Nephron (organoid): ENCODE measurements around the gene PACS1.
A peak's percentile ranks its signal among the peaks of the same experiment; 100 is the strongest.
"Not testable (repeated sequence)": the region's sequence is repeated elsewhere in the genome, so short reads cannot be mapped to it uniquely, and the experiment has no call there.

Experiments
- H3K27ac Mint-ChIP-seq, 3 experiments: 2 replicates each; pipeline ENCODE4 v1.8.0; 2020; ENCODE audit warnings: mixed read lengths in 3 of 3, mild to moderate bottlenecking in 2 of 3, moderate library complexity in 1 of 3
- H3K27me3 Mint-ChIP-seq: 2 replicates; pipeline ENCODE4 v1.8.0; 2021; ENCODE audit warnings: low read depth, mild to moderate bottlenecking, moderate library complexity, mixed read lengths
- H3K36me3 Mint-ChIP-seq: 2 replicates; pipeline ENCODE4 v1.8.0; 2020; ENCODE audit warnings: low read depth, mixed read lengths
- H3K4me1 Mint-ChIP-seq: 2 replicates; pipeline ENCODE4 v1.8.0; 2020; ENCODE audit warnings: mixed read lengths
- H3K4me3 Mint-ChIP-seq, 3 experiments: 2 replicates each; pipeline ENCODE4 v1.8.0; 2020; ENCODE audit warnings: mild to moderate bottlenecking in 3 of 3, mixed read lengths in 3 of 3, moderate library complexity in 2 of 3
- H3K9me3 Mint-ChIP-seq: 2 replicates; pipeline ENCODE4 v1.8.0; 2020; ENCODE audit warnings: mixed read lengths
- CTCF ChIP-seq, 3 experiments: fragments of 200-600 bp; sonication (generic); IDR thresholded peaks; one replicate each; pipeline ENCODE4 v1.5.0; 2021; ENCODE audit warnings: antibody characterized with exemption in 3 of 3; ENCODE audit not compliant: unreplicated experiment in 3 of 3

Gene PACS1

GRCh38 chr11:66089067-66089466 lies 19.0 kb downstream of the PACS1 start:
- H3K4me3 Mint-ChIP-seq, result no peak overlapping the region
- H3K27me3 Mint-ChIP-seq, result no peaks in the 10 kb centered on the region
- no peak for TF ChIP-seq CTCF (IDR thresholded peaks at IDR 0.05; ENCODE audit: unreplicated experiment in 3 of 3)
- H3K36me3 Mint-ChIP-seq, result peaks cover 17% of the 10 kb centered on the region
- no peak overlapping the region for H3K27ac Mint-ChIP-seq
- peaks cover 2% of the 10 kb centered on the region for H3K9me3 Mint-ChIP-seq
- peaks cover 8% of the 10 kb centered on the region for H3K4me1 Mint-ChIP-seq

GRCh38 chr11:66090288-66090687 lies 20.2 kb downstream of the PACS1 start:
- no peak overlapping the region for H3K4me3 Mint-ChIP-seq
- TF ChIP-seq CTCF (IDR thresholded peaks at IDR 0.05; ENCODE audit: unreplicated experiment in 3 of 3), result no peak
- no peaks in the 10 kb centered on the region for H3K4me1 Mint-ChIP-seq
- peaks cover 17% of the 10 kb centered on the region for H3K36me3 Mint-ChIP-seq
- H3K9me3 Mint-ChIP-seq, result peaks cover 2% of the 10 kb centered on the region
- H3K27me3 Mint-ChIP-seq, result no peaks in the 10 kb centered on the region
- no peak overlapping the region for H3K27ac Mint-ChIP-seq

- not testable (repeated sequence) for H3K27me3 Mint-ChIP-seq, H3K27ac Mint-ChIP-seq, H3K4me3 Mint-ChIP-seq, H3K9me3 Mint-ChIP-seq, H3K4me1 Mint-ChIP-seq
- H3K36me3 Mint-ChIP-seq, result peaks cover 17% of the 10 kb centered on the region
Observed at GRCh38 chr11:66092125-66092524, 22.1 kb downstream of the PACS1 start.

- not testable (repeated sequence) for H3K27ac Mint-ChIP-seq
Observed at GRCh38 chr11:66099746-66100145, 29.7 kb downstream of the PACS1 start.

GRCh38 chr11:66100272-66101065 lies 30.4 kb downstream of the PACS1 start:
- no peak for TF ChIP-seq CTCF (IDR thresholded peaks at IDR 0.05; ENCODE audit: unreplicated experiment in 3 of 3)
- Mint-ChIP-seq H3K27ac (peak overlapping the region in 2 of 3 experiments; percentile 28 to 46), H3K27me3 (no peaks in the 10 kb centered on the region), H3K4me3 (no peak overlapping the region), H3K9me3 (no peaks in the 10 kb centered on the region), H3K36me3 (no peaks in the 10 kb centered on the region), H3K4me1 (peaks cover 7% of the 10 kb centered on the region)

More at GRCh38 chr11:66099746-66100145, 29.7 kb downstream of the PACS1 start:
- H3K4me3 Mint-ChIP-seq, H3K36me3 Mint-ChIP-seq, H3K9me3 Mint-ChIP-seq, H3K4me1 Mint-ChIP-seq, H3K27me3 Mint-ChIP-seq: not testable (repeated sequence)

GRCh38 chr11:66101066-66101464 lies 31.0 kb downstream of the PACS1 start:
- no peak overlapping the region for H3K4me3 Mint-ChIP-seq

More at GRCh38 chr11:66101066-66101464, 31.0 kb downstream of the PACS1 start:
- Mint-ChIP-seq H3K9me3 (no peaks in the 10 kb centered on the region), H3K27ac (peak overlapping the region in 2 of 3 experiments; percentile 28 to 46), H3K27me3 (no peaks in the 10 kb centered on the region), H3K36me3 (no peaks in the 10 kb centered on the region), H3K4me1 (peaks cover 7% of the 10 kb centered on the region)
- TF ChIP-seq CTCF (IDR thresholded peaks at IDR 0.05; ENCODE audit: unreplicated experiment in 3 of 3), result no peak
